ENCODE data around the gene MCTP1.

GRCh38 chr5:94891972-94892371, 392.9 kb downstream of the MCTP1 start:
- TF ChIP-seq CTCF (conservative IDR thresholded peaks at IDR 0.05; ENCODE audit: low read depth, low read length) (no peak), EZH2 (IDR thresholded peaks at IDR 0.05; ENCODE audit: borderline replicate concordance, low read depth, low read length, poor library complexity, severe bottlenecking) (no peak)
